LNCaP clone FGC (cell line): ENCODE results near the gene AK2.
"Not testable (repeated sequence)": the region's sequence is repeated elsewhere in the genome, so short reads cannot be mapped to it uniquely, and the experiment has no call there.

Experiments used
- DNase-seq: peaks from one replicate; pipeline ENCODE4 v3.0.0-alpha.2; 2011; ENCODE audit warnings: low read depth
- H3K4me3 ChIP-seq: 2 replicates; pipeline ENCODE4 v1.5.1; 2011; ENCODE audit warnings: mild to moderate bottlenecking, low read depth, low read length, control low read depth
- CTCF ChIP-seq: IDR thresholded peaks from 2 replicates; pipeline ENCODE4 v1.5.1; 2012; ENCODE audit warnings: mild to moderate bottlenecking; ENCODE audit not compliant: control insufficient read depth, insufficient read depth; ENCODE audit errors: extremely low read depth

The AK2 gene

GRCh38 chr1:33000427-33001026 is 36.2 kb downstream of the AK2 start:
- no peak for TF ChIP-seq CTCF
- no peak for DNase-seq
- no peak overlapping the region for H3K4me3 ChIP-seq

GRCh38 chr1:32998997-32999396 is 37.7 kb downstream of the AK2 start:
- TF ChIP-seq CTCF, result no peak
- no peak for DNase-seq
- H3K4me3 ChIP-seq, result no peak overlapping the region

GRCh38 chr1:32998064-32998463 is 38.6 kb downstream of the AK2 start:
- no peak for TF ChIP-seq CTCF
- DNase-seq, result no peak
- no peak overlapping the region for H3K4me3 ChIP-seq

- no peak overlapping the region for H3K4me3 ChIP-seq
- DNase-seq, result no peak
- TF ChIP-seq CTCF, result no peak
These were observed 39.2 kb downstream of the AK2 start for GRCh38 chr1:32997381-32997891.

- H3K4me3 ChIP-seq, DNase-seq: not testable (repeated sequence)
These were observed 43.4 kb downstream of the AK2 start for GRCh38 chr1:32993324-32993636.

GRCh38 chr1:32992489-32993323 is 44.0 kb downstream of the AK2 start:
- no peak overlapping the region for H3K4me3 ChIP-seq
- no peak for TF ChIP-seq CTCF
- DNase-seq, result no peak

GRCh38 chr1:32991819-32992488 is 44.7 kb downstream of the AK2 start:
- DNase-seq, result no peak
- TF ChIP-seq CTCF, result no peak
- no peak overlapping the region for H3K4me3 ChIP-seq
